ENCODE results near the gene ZNF528.

DNA sequence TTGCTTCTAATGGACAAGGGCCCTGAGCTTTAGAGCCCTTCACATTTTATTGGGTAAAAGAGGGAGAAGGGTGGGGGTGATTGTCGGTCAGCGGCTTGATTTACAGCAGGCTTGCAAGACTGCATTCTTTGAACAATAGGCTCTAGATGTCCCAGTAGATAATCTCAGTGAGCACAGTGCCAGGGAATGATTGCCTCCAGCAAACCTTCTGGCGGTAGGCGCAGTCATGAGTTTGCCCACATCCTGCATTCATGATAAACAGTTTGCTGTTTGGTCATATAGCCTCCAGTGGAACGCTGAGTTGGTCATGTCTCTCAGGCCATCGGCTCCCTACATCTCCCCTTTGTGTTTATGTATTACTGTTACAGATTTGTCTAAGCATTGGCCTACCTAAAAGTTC is 12.6 kb downstream of the ZNF528 start:
- TF ChIP-seq POLR2A (IDR thresholded peaks at IDR 0.05) (no peak), EP300 (IDR thresholded peaks at IDR 0.05; ENCODE audit: low read depth) (no peak)
- TF ChIP-seq, protein P1, sequence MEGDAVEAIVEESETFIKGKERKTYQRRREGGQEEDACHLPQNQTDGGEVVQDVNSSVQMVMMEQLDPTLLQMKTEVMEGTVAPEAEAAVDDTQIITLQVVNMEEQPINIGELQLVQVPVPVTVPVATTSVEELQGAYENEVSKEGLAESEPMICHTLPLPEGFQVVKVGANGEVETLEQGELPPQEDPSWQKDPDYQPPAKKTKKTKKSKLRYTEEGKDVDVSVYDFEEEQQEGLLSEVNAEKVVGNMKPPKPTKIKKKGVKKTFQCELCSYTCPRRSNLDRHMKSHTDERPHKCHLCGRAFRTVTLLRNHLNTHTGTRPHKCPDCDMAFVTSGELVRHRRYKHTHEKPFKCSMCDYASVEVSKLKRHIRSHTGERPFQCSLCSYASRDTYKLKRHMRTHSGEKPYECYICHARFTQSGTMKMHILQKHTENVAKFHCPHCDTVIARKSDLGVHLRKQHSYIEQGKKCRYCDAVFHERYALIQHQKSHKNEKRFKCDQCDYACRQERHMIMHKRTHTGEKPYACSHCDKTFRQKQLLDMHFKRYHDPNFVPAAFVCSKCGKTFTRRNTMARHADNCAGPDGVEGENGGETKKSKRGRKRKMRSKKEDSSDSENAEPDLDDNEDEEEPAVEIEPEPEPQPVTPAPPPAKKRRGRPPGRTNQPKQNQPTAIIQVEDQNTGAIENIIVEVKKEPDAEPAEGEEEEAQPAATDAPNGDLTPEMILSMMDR (IDR thresholded peaks at IDR 0.05): no peak
